GM12878 (cell line): ENCODE measurements around the gene PACS2.

Experiments
- POLR2AphosphoS5 ChIP-seq: IDR thresholded peaks from 2 replicates; pipeline ENCODE4 v1.6.1; 2011; ENCODE audit warnings: mild to moderate bottlenecking, low read length, inconsistent platforms
- TF ChIP-seq, protein P1 (sequence below), 3 experiments: IDR thresholded peaks in 2 of 3; conservative IDR thresholded peaks in 1 of 3; 2 replicates each; pipeline ENCODE4 v1.5.1; 2011; ENCODE audit warnings: low read depth in 3 of 3, low read length in 3 of 3, mild to moderate bottlenecking in 3 of 3, control low read depth in 2 of 3, moderate library complexity in 2 of 3, inconsistent platforms in 1 of 3, mixed read lengths in 1 of 3; ENCODE audit not compliant: control insufficient read depth in 2 of 3, insufficient read depth in 1 of 3; ENCODE audit errors: extremely low read depth in 1 of 3

DNA sequence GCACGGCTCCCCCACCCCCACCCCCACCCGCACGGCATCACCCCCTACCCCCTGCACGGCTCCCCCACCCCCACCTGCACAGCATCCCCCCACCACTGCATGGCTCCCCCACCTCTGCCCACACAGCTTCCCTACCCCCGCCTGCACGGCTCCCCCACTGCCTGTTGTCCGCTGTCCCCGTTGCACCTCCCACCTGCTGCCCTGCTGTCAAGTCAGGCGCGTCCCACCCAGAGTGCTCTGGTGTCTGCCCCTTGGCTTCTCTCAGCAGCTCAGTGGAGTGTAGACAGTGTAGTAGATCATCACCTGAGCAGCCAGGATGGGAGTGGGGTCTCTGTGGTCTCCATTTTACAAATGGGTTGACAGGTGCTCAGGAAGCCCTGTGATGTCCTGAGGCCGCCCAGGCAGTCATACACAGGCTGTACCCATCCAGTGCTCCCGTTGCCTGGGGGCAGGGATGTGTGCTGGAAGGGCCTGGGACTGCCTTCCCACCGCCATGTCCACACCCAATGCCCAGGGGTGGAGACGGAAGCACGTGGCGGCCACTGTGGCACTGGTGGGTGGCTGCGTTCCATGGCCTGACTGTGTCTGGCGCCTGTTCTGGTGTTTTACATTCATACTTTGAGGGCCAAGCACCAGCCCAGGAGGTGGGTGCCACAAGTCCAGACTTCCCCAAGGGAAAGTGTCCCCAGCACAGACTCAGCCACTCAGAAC is 32.5 kb downstream of the PACS2 start:
- TF ChIP-seq, protein P1, sequence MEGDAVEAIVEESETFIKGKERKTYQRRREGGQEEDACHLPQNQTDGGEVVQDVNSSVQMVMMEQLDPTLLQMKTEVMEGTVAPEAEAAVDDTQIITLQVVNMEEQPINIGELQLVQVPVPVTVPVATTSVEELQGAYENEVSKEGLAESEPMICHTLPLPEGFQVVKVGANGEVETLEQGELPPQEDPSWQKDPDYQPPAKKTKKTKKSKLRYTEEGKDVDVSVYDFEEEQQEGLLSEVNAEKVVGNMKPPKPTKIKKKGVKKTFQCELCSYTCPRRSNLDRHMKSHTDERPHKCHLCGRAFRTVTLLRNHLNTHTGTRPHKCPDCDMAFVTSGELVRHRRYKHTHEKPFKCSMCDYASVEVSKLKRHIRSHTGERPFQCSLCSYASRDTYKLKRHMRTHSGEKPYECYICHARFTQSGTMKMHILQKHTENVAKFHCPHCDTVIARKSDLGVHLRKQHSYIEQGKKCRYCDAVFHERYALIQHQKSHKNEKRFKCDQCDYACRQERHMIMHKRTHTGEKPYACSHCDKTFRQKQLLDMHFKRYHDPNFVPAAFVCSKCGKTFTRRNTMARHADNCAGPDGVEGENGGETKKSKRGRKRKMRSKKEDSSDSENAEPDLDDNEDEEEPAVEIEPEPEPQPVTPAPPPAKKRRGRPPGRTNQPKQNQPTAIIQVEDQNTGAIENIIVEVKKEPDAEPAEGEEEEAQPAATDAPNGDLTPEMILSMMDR (IDR thresholded peaks at IDR 0.05 in 2 of 3, conservative IDR thresholded peaks at IDR 0.05 in 1 of 3; ENCODE audit: control insufficient read depth in 2 of 3, extremely low read depth in 1 of 3, insufficient read depth in 1 of 3, low read depth in 3 of 3, low read length in 3 of 3) = no peak
- TF ChIP-seq POLR2AphosphoS5 = no peak
